ENCODE measurements around the gene RPS3. TPM values are rescaled to one million over a fixed set of nuclear protein-coding genes. Genes with fewer than 3 reads are reported as not detected.

The RPS3 gene
- total and polyA plus RNA-seq, 12 donors: 776 to 2,024 (median 1,374) TPM

GRCh38 chr11:75428281-75428724 lies 29.0 kb downstream of the RPS3 start:
- WGBS, 4 donors: 24 to 46% (median 34%) methylated on average over 22 to 32 of the region's 32 CpGs

DNA sequence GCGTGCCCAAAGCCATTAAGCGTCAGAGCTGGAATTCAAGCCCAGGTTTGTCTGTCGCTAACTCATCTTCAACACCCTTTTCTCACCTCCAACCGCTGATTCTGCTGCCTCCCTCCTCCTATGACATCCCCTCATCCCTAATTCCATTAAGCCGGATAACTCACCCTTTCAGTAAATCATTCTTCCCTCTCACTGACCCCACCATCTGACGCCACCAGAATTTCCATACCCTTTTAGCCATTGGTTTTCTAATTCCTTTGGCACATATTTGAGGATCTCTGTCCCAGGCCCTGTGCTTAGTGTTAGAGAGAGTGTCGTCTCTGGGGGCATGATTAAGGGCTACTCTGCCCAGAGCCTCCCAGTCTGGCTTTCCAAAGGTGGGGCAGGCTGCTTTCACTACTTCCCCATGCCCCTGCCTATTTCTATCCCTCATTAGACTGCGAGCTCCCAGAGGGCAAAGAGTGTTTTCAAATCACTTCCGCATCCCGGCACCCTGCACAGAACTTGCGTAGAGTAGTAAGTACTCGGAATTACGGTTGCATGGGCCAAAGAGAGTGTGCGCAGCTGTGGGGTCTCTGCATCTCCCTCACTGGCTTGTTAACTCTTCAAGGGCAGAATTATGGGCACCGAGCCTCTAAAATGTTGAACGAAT lies 29.8 kb downstream of the RPS3 start:
- H3K27me3 ChIP-seq: peaks cover 5% of the 10 kb centered on the region
- TF ChIP-seq CTCF (IDR thresholded peaks at IDR 0.05) (no peak), POLR2A (IDR thresholded peaks at IDR 0.05) (no peak)
- peaks cover 0 to 4% of the 10 kb centered on the region in 2 donors for H3K4me1 ChIP-seq (replicated peaks in 1 of 2)
- no peaks in the 10 kb centered on the region for H3K9me3 ChIP-seq (replicated peaks in 1 of 3)
- intact Hi-C loops (cut with DNase I): no loop called here
- no peaks in the 10 kb centered on the region for H3K36me3 ChIP-seq (replicated peaks in 1 of 2)
- 74 to 84% (median 78%) methylated on average over 16 of the region's 16 CpGs for WGBS, 4 donors
- H3K27ac ChIP-seq: no peak overlapping the region
- peak overlapping the region in 1 of 4 donors; percentile 2 for H3K4me3 ChIP-seq
- DNase-seq: no peak

More at GRCh38 chr11:75428281-75428724, 29.0 kb downstream of the RPS3 start:
- no peaks in the 10 kb centered on the region for H3K36me3 ChIP-seq (replicated peaks in 1 of 2)
- peak overlapping the region in 1 of 4 donors; percentile 2 for H3K4me3 ChIP-seq
- TF ChIP-seq CTCF (IDR thresholded peaks at IDR 0.05): no peak
- peak in 1 of 2 donors; percentile 41 for TF ChIP-seq POLR2A (IDR thresholded peaks at IDR 0.05)
- peak; percentile 85 to 98 (median 87) for DNase-seq
- H3K27ac ChIP-seq: peak overlapping the region in 1 of 5 donors; percentile 0
- H3K4me1 ChIP-seq (replicated peaks in 1 of 2): peaks cover 0 to 4% of the 10 kb centered on the region in 2 donors
- intact Hi-C loops (cut with DNase I): no loop called here
- H3K9me3 ChIP-seq (replicated peaks in 1 of 3): no peaks in the 10 kb centered on the region
- H3K27me3 ChIP-seq: peaks cover 5% of the 10 kb centered on the region

- peak overlapping the region in 1 of 5 donors; percentile 29 for H3K27ac ChIP-seq
- peak overlapping the region in 1 of 4 donors; percentile 62 for H3K4me3 ChIP-seq
Measured at GRCh38 chr11:75429641-75429901, 30.3 kb downstream of the RPS3 start.

More at GRCh38 chr11:75429641-75429901, 30.3 kb downstream of the RPS3 start:
- Histone ChIP-seq H3K4me1 (replicated peaks in 1 of 2) (peaks cover 0 to 4% of the 10 kb centered on the region in 2 donors), H3K27me3 (peaks cover 5% of the 10 kb centered on the region), H3K9me3 (replicated peaks in 1 of 3) (no peaks in the 10 kb centered on the region), H3K36me3 (replicated peaks in 1 of 2) (no peaks in the 10 kb centered on the region)
- WGBS, 4 donors: 21 to 40% (median 30%) methylated on average over 10 to 25 of the region's 25 CpGs
- intact Hi-C loops (cut with DNase I): no loop called here
- TF ChIP-seq CTCF (IDR thresholded peaks at IDR 0.05) (no peak), POLR2A (IDR thresholded peaks at IDR 0.05) (no peak)
- no peak for DNase-seq
